HG03575 (cell line): Measurements from ENCODE around the gene NOA1.
"Not testable (repeated sequence)": the region's sequence is repeated elsewhere in the genome, so short reads cannot be mapped to it uniquely, and the experiment has no call there.

Experiments
- ATAC-seq: cut with Tn5 transposase; IDR thresholded peaks from one replicate; pipeline ENCODE4 v1.9.1; 2021; ENCODE audit not compliant: unreplicated experiment, insufficient number of reproducible peaks, low FRiP score; ENCODE audit errors: extremely low read depth

The NOA1 gene

GRCh38 chr4:56971383-56971782 is 6.0 kb downstream of the NOA1 start:
- ATAC-seq, result no peak

GRCh38 chr4:56961107-56961500 is 16.3 kb downstream of the NOA1 start:
- ATAC-seq, result no peak

- ATAC-seq, result no peak
Observed at GRCh38 chr4:56959100-56959499, 18.3 kb downstream of the NOA1 start.

GRCh38 chr4:56958111-56958517 is 19.3 kb downstream of the NOA1 start:
- no peak for ATAC-seq

DNA sequence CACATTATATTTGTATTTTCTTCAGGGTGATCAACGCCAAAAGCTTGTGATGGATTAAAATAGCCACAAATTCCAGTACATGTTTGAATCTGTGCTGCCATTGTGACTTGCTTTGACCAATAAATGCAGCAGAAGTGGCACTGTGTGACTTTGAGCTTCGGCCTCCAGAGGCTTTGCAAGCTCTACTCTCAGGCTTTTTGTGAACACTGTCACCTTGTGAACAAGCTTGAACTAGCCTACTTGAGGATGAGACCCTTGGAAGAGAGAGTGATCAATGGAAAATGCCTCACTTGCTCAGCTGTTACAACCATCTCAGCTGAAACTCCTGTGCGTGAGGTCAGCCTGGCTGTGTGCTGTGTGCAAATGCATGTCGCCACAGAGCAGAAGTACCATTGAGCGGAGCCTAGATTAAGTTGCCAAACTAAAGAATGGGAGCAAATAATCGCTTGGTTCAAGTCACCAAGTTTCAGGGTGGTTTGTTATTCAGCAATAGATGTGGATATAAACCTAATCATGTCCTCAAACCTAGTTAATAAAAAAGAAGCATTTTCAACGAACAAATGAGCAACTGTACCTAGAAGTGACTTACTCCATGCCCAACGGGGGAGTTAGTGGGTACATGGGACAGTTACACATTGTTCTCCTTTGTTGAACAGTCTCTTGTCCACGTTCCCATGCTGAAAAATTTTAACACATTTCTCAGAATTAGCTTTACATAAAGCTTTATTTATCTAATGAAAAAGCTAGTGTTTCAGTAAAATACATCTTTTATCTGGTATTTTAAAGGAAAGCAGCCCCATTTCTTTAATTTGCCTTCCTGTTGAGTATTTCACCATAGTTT is 23.5 kb downstream of the NOA1 start:
- ATAC-seq, result no peak

DNA sequence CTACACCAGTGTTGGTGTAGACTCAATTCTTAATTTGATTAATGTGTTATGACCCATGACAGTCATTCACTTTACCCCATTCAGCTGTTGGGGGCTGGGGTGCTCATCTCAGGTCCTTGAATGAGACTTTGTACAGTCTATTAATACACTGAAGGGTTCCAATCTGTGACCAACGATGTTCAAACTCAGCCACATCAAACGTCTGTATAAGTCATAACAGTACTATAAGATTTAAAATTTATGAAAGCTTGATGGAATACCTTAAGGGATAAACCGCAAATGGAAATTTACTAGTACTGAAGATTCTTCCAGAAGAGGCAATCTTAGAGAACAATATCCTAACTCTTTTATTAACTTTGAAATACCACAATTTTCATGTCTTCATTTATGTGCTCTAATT is 36.0 kb downstream of the NOA1 start:
- ATAC-seq, result no peak

GRCh38 chr4:56940971-56941370 is 36.4 kb downstream of the NOA1 start:
- ATAC-seq, result no peak

GRCh38 chr4:56940403-56940802 is 37.0 kb downstream of the NOA1 start:
- ATAC-seq, result no peak

- ATAC-seq, result not testable (repeated sequence)
Observed at GRCh38 chr4:56939826-56940225, 37.6 kb downstream of the NOA1 start.

- ATAC-seq, result no peak
Observed at GRCh38 chr4:56937262-56937661, 40.1 kb downstream of the NOA1 start.

GRCh38 chr4:56931924-56932323 is 45.5 kb downstream of the NOA1 start:
- no peak for ATAC-seq

GRCh38 chr4:56930638-56931037 is 46.8 kb downstream of the NOA1 start:
- ATAC-seq, result no peak

- no peak for ATAC-seq
Observed at GRCh38 chr4:56927196-56927595, 50.2 kb downstream of the NOA1 start.

GRCh38 chr4:56914977-56915376 is 62.4 kb downstream of the NOA1 start:
- not testable (repeated sequence) for ATAC-seq

- no peak for ATAC-seq
Observed at GRCh38 chr4:56914336-56914735, 63.1 kb downstream of the NOA1 start.
